GM18517 (cell line): ENCODE data around the gene HACL1.
"Not testable (repeated sequence)": the region's sequence is repeated elsewhere in the genome, so short reads cannot be mapped to it uniquely, and the experiment has no call there.

Experiments used
- ATAC-seq: cut with Tn5 transposase; IDR thresholded peaks from one replicate; pipeline ENCODE4 v1.9.1; 2021; ENCODE audit warnings: mild to moderate bottlenecking, moderate library complexity; ENCODE audit not compliant: unreplicated experiment

Gene HACL1

DNA sequence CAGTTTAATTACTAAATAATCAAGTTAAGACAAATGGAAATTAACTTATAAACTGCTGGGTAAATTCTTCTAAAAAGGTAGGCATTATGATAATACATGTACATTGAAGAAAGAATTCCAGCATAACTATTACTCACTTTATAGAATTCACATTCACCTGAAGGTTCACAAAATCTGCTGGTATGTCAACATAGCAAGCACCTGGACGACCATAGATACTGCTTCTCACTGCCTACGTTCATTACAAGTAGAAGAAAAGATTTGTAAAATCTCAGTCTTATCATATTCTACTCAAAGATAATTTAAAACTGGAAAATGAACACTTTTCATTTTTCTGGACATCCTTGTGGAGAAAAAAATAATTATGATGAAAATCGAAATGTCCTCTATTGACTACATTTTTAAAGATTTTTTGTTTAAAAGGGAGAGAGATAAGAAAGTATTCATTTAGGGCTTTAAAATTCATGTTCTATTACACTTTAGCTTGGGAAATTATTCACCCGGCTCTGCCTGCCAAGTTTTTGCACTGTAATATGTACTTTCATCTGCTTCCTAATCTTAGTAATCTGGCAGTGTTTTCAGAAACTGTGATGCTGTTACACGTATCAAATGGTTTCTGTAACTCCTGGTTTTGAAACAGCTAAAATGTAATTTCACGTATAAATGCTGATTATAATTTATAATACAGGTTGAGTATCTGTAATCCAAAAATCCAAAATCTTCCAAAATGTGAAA, 16.1 kb downstream of the HACL1 start:
- no peak for ATAC-seq

DNA sequence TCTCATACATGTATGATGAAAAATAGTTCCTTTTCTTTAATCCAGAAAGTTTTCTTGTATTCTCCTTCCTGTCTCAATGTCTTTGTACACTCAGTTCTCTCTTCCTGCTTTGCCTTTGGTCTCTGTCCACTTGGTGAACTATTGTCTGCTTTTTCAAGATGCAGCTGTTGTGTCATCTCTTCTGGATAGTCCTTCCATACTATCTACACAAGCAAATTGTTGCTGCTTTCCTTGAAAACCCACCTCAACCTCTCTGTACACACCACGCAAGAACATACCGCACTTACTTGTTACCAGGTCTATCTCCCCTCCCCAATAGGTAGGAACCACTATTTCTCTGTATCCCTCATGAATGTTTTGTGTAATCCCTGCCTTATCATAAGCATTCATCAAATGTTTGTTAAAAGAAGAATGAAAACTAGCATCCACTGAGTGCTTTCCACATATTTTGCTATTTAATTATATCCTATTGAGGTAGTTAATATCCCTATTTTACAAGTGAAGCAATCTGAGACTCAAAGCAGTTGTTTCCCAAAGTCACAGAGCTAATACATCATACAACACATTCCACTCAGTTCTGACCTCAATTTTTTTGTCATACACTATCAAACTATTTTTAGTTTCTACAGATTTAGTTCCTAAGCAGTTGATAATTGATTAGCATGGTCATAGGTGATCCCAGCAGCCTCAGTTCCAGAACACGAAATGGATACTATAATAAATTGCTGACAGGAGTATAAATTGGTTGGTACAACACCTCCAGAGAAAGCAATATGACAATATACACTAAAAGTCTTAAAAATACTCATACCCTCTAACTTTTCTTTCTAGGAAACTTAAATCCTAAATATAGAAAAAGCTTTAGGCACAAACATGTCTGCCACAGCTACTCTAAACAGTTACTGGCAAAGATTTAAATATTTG, 19.6 kb downstream of the HACL1 start:
- no peak for ATAC-seq

DNA sequence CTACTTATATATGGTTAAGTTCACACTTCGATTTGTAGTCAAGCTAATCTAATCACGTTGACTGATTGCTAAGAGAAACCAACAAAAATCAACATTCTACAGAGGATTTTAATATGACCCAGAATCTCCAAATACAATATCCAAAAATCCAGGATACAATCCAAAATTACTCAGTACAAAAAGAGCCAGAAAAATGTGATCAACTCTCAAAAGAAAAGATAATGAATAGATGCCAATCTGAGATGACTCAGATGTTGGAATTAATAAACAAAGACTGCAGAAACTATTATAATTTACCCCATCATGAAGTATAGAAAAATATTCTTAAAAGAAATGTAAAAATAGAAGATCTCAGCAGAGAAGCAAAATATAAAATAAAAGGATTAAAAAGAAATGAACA, 22.3 kb downstream of the HACL1 start:
- no peak for ATAC-seq

DNA sequence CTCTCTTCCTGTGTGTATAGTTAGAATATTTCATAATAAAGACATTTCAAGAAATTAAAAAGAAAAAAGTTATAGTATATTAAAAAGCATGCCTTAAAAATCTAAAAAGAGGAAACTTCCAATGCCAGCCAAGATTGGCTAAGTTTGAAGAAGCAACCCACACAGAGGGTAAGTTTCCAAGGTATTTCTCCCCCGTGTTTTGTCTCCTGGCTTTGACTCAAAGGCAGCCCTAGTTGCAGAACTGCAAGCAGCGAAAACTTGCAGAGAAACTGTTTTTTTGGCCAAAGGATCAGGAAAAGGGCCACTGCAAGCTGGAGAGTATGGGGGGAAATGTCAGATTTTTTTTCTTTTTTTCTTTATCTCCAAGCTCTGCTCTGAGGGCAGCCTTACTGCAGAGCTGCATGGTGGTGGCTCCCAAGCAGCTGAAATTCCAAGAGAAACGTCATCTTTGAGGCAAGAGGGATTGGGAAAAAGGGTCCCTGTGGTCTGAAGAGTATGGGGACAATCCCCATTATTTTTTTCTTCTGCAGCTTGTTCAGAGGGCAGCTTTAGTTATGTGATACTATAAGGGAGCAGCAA, 23.0 kb downstream of the HACL1 start:
- ATAC-seq: no peak

DNA sequence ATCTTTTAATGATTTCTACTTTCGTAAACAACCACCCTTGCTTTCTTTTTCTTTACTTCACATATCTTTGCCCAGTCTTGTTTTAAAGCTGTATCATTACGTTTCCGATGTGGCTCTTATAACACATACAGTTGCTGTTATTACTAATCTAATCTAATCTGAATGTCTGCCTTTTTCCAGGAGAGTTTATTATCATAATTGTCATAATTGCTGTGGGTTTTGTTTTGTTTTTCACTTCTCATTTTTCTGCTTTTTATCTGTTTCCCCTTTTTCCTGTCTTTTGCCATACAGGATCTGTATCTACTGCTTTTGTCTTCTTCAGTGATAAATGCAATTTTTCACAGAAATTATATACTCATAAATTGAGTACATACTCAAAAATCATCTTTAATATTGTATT, 24.9 kb downstream of the HACL1 start:
- no peak for ATAC-seq

DNA sequence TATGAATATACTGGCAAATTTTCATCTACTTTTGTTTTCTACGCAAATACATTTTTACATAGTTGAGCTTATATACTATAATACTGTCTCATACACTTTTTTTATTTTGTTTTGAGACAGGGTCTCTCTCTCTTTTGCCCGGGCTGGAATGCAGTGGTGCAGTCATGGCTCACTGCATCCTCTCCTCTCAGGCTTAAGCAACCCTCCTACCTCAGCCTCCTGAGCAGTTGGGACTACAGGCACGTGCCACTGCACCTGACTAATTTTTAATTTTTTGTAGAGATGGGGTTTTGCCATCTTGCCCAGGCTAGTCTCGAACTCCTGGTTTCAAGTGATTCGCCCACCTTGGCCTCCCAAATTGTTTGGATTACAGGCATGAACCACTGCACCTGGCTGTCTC, 25.9 kb downstream of the HACL1 start:
- no peak for ATAC-seq

DNA sequence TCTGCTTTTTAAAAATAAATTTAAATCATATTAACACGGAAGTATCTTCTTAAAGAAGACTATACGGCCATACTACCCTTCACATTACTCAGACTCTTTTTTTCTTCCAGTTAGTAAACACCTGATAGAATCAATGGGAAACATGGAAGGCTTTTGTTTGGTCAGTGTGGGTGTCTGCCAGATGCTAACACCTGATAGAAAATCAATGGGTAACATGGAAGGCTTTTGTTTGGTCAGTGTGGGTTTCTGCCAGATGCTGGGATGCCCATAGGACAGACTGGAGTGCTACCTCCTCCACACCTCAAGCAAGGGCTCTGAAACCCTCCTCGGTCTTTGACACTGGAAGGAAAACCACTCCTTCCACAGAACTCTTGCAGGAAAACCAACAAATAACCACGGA, 29.2 kb downstream of the HACL1 start:
- no peak for ATAC-seq

DNA sequence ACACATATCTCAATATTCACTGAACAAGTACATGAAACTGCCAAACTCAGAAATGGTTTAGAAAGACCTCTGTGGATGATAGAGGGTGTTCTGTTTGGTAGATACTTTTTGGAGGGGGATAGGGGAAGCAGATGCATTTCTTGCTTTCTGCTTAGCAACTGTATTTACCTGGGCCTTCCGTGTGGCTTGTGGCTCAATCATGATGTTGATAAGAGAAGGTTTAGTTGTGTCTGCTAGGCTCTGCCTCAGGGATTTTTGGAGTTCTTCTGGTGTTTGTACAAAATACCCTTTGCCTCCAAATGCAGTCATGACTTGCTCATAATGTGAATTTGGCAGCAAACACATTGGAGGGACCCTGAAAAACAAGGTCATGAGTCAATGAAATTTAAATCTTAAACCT, 38.2 kb downstream of the HACL1 start:
- ATAC-seq: no peak

DNA sequence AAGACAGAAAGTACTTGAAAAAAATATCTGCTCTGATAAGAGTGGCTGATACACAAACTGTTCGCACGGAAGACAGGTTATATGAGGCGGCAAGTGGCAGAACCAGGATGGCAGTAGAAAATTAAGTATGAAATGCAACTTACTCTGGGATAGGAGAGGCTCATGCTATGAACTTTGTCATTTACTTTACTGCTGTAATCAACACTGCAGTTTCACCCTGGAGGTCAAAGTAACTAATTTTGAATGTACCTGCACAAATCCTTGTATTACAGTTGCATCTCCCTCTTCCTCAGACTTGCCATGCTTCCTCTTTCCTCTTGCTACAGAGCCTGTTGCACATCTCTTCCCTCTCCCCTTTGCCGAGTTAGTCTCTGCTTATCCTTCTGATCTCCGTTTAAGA, 38.8 kb downstream of the HACL1 start:
- ATAC-seq: no peak

DNA sequence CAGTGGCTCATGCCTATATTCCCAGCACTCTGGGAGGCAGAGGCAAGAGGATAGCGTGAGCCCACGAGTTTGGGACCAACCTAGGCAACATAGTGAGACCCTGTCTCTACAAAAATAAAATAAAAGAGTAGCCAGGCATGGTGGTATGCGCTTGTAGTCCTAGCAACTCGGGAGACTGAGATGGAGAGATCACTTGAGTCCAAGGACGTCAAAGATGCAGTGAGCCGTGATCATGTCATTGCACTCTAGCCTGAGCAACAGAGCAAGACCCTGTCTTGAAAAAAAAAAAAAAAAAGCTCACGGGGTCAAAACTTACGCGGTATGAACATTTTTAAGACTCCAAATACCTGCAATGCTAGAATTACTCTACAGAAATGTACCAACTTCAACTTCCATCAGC, 42.8 kb downstream of the HACL1 start:
- ATAC-seq: no peak

DNA sequence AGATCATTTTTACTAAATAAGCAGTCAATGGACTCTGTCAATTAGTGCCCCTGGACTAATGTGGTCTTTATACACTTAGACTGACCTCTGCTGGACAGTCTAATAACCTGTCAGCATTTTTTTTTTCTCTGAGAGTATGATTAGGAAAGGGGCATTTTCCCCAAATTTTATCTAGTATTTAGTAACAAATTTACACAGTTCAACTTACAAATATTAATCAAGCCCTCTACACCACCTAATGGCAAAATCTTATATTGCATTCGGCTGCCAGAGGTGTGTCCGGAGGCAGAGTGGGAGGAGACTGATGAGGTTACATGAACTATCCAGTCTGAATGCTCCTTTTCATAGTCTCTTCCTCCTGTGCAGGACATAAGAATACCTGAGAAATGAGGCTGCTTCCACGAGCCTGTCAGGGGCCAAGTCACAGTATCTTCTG, 43.8 kb downstream of the HACL1 start:
- ATAC-seq: peak; percentile 53

DNA sequence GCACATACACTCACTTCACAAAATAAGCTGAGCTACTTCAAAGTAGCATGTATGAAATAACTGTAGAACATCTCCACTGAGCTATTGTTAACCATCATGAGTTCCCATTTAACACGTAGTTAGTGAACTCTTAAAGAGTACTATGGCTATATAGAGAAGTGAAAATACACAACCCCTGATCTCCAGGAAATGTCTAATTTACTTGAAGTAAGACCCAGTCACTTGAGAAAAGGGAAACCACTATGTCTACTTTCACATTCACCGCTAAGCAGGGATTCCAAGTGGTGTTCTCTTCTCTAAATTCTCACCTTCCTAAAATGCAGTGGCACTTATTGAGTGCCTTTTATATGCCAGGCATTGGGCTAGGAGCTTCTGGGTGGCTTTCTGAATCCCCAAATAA, 44.9 kb downstream of the HACL1 start:
- peak; percentile 87 for ATAC-seq

DNA sequence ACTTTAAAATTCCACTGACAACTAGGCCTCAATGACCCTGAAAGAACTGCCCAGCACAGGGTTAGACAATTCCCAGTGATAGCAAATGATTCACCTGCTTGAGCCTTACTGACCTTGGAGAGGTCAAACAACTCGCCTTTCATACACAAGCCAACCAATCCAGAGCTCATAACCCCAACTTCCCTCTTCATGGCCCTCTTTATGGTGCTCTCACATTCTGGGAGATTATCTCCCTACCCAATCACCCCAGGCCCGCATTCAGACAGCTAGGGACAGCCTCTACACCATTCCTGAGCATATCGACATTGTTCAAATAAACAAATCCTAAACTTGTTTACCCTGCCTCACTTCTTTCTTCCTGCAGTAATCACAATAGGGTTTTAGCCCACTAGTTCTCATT, 47.6 kb downstream of the HACL1 start:
- no peak for ATAC-seq

DNA sequence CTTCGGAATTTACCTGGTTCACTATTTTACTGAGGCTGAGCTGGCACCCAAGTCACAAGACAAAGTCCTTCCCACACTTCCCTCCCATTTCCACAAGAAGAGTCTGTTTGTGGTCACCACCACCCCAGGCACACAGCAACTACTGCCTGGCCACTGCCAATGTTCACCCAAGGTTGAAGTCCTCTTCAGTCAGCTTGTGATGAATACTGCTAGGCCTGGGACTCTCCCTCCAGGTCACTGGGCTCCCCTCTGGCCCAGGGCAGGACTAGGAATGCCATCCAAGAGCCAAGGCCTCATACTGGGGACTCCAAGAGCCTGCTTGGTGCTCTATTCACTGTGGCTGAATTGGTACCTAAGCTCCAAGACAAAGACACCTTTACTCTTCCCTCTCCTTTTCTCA, 49.5 kb downstream of the HACL1 start:
- ATAC-seq: no peak

DNA sequence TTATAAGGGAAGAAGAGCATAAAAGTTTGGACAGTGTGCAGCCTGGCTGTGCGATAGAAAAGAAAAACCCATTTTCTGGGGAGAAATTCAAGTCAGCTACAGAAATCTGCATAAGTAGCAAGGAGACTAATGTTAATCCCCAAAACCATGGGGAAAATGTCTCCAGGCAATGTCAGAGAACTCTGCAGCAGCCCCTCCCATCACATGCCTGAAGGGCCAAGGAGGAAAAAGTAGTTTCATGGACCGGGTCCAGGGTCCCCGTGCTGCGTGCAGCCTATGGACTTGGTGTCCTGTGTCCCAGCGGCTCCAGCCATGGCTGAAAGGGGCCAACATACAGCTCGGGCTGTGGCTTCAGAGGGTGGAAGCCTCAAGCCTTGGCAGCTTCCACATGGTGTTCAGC, 51.5 kb downstream of the HACL1 start:
- ATAC-seq: no peak

DNA sequence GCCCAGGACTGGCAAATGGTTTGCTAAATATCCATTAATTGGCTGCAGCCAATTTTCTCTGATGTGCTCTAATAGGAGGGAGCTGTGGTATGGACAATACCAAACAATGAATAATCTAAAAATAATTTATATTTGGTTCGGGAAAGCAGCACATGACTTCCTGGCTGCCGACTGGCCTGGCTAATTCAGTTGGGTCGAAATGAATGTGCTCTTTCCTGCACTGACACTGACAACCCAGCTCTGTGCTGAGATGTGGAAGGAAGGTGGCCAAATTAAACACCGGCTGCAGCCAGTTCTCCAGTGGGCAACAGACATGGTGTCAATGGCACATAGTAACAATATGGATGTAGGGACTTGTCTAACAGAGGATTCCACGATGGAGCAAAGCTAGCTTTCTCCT, 58.8 kb downstream of the HACL1 start:
- ATAC-seq: no peak

DNA sequence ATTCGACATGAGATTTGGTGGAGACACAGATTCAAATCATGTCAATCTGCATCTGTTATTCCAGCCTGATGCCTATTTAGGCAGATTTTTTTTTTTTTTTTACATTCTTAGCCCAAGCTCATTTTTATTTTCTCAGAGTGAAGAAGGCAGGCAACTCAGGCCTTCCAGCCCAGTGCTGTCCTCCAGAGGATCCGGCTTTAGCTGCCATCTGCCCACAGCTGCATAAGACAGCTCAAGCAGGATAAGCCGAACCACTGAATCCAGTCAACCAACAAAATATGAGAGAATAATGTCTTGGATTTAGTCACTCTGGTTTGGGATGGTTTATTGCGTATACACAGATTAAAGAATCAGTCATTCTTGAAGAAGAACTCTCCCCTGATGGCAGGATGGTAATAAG, 60.0 kb downstream of the HACL1 start:
- ATAC-seq: no peak

DNA sequence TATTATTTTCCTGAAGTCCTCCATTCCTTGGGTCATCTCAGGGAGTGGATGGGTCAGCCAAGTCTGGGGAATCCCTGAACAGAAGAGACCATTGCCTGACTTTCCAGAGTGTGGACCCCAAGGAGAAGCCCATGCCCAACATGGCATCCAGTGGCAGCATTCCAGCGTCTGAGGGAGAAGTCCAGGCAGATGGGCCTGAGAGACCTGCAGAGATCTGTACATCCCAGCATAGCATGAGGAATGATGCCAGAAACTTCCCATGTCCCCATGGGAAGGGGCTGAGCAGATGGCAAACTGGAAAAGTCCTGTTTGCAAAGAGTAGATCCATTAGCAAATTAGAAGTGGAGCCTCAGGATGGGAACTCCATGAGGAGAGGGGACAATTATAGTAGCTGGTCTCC, 62.3 kb downstream of the HACL1 start:
- ATAC-seq: no peak

DNA sequence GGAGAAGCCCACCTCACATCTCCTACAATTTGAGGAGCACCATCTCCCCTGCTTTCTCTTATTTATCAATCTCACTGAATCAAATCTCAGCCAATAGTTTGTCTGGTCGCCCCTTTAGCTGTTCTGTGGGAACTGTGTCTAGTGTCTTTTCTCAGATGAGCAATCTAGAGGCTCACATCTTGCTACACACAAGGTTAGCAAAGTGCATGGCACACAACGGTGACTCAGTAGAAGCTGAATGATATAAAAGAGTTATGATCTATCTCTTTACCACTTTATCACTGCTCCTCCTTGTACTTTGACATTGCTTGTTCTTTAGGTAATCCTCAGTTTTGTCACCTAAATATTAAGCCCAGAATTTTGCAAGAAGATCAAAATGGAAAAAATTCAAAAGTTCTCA, 63.0 kb downstream of the HACL1 start:
- no peak for ATAC-seq

DNA sequence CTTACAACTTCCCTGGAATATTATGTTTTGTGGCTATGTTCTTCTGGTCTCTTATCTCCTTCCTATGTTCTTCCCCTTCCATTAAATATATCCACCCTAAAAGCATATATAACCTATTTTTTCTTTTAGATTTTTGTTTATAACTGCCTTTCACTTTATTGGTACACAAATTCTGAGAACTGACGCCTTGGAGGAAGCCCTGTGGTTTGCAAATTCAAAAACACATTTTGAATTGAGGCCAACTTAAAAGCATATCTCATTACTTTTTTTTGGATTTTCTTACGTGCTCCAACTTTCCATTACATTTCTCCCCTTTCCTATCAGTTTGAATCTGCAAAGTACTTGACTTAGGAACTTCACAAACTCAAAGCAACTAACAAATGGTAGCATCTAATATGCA, 64.5 kb downstream of the HACL1 start:
- no peak for ATAC-seq

DNA sequence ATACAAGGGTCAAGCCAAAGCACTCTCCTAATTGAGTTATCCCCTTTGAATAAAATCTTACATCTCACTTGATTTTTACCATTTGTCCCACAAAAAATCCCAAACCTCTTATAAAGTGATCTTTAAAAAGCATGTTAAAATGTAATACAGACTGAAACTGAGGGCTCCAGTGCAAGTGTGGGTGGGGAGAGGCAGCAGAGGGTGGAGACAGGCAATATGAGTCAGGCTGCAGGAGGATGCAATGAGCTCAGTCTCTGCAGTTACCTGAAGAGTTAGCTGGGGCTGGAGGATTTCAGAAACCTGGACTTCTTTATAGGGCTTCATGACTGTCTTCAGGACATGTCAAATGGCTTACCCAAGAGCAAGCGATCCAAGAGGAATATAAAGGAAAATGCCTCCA, 65.6 kb downstream of the HACL1 start:
- ATAC-seq: no peak

DNA sequence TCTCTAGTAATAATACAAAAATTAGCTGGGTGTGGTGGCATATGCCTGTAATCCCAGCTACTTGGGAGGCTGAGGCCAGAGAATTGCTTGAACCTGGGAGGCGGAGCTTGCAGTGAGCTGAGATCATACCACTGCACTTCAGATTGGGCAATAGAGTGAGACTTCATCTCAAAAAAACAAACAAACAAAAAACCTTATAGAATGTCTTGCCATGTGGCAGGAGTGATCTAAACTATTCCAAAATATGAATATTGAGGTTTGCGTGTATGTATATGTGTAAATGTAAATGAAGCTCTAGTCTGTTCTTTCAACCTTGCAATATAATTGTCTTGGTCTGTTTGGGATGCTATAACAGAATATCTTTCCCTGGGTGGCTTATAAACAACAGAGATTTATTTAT, 68.8 kb downstream of the HACL1 start:
- ATAC-seq: not testable (repeated sequence)
